KMS-11 (cell line): ENCODE measurements around the gene TBC1D21.

Source experiments
- H2AFZ ChIP-seq: fragments of 200-600 bp; sonication (generic); 2 replicates; pipeline ENCODE4 v1.6.1; 2016; ENCODE audit warnings: antibody characterized with exemption, mixed run types, low read depth
- H3K27ac ChIP-seq: fragments of 200-600 bp; sonication (generic); 2 replicates; pipeline ENCODE4 v1.6.1; 2016; ENCODE audit warnings: mild to moderate bottlenecking, mixed run types
- H3K27me3 ChIP-seq: fragments of 200-600 bp; sonication (generic); 2 replicates; pipeline ENCODE4 v1.6.1; 2017; ENCODE audit warnings: mild to moderate bottlenecking, low read depth, mixed run types, moderate library complexity; ENCODE audit not compliant: insufficient read depth
- H3K36me3 ChIP-seq: fragments of 200-600 bp; sonication (generic); 2 replicates; pipeline ENCODE4 v1.6.1; 2017; ENCODE audit warnings: mild to moderate bottlenecking, mixed run types; ENCODE audit not compliant: insufficient read depth
- H3K4me1 ChIP-seq: fragments of 200-600 bp; sonication (generic); 2 replicates; pipeline ENCODE4 v1.6.1; 2016; ENCODE audit warnings: mild to moderate bottlenecking, low read depth, mixed run types; ENCODE audit not compliant: poor library complexity, severe bottlenecking
- H3K4me2 ChIP-seq: fragments of 200-600 bp; sonication (generic); 2 replicates; pipeline ENCODE4 v1.7.0; 2016; ENCODE audit warnings: mild to moderate bottlenecking, mixed run types
- H3K4me3 ChIP-seq: fragments of 200-600 bp; sonication (generic); IDR thresholded peaks from 2 replicates; pipeline ENCODE4 v1.6.1; 2017; ENCODE audit warnings: low read depth, low read length, mixed read lengths; ENCODE audit not compliant: insufficient read depth
- H3K79me2 ChIP-seq: fragments of 200-600 bp; sonication (generic); 2 replicates; pipeline ENCODE4 v1.6.1; 2016; ENCODE audit warnings: low read depth, mixed run types; ENCODE audit not compliant: insufficient read depth
- H3K9ac ChIP-seq: fragments of 200-600 bp; sonication (generic); 2 replicates; pipeline ENCODE4 v1.6.1; 2016; ENCODE audit warnings: mild to moderate bottlenecking, mixed run types
- H4K20me1 ChIP-seq: fragments of 200-600 bp; sonication (generic); 2 replicates; pipeline ENCODE4 v1.6.1; 2016; ENCODE audit warnings: mild to moderate bottlenecking, mixed run types; ENCODE audit not compliant: insufficient read depth
- CTCF ChIP-seq: fragments of 200-600 bp; sonication (generic); conservative IDR thresholded peaks from 2 replicates; pipeline ENCODE4 v1.6.1; 2017; ENCODE audit warnings: low read depth, mild to moderate bottlenecking, antibody characterized with exemption, low read length, moderate library complexity, mixed read lengths

The TBC1D21 gene

GRCh38 chr15:73841756-73842725 is 31.3 kb upstream of the TBC1D21 start:
- no peak overlapping the region for H2AFZ ChIP-seq
- peaks cover 69% of the 10 kb centered on the region for H3K27me3 ChIP-seq
- H3K9ac ChIP-seq = no peak overlapping the region
- H3K27ac ChIP-seq = no peak overlapping the region
- no peak overlapping the region for H3K4me3 ChIP-seq
- H4K20me1 ChIP-seq = no peaks in the 10 kb centered on the region
- H3K4me2 ChIP-seq = no peak overlapping the region
- H3K79me2 ChIP-seq = no peaks in the 10 kb centered on the region
- H3K4me1 ChIP-seq = no peaks in the 10 kb centered on the region
- no peak for TF ChIP-seq CTCF
- H3K36me3 ChIP-seq = no peaks in the 10 kb centered on the region

- H3K4me1 ChIP-seq = no peaks in the 10 kb centered on the region
- no peak for TF ChIP-seq CTCF
- peaks cover 60% of the 10 kb centered on the region for H3K27me3 ChIP-seq
Measured at GRCh38 chr15:73843787-73844186, 29.6 kb upstream of the TBC1D21 start.

DNA sequence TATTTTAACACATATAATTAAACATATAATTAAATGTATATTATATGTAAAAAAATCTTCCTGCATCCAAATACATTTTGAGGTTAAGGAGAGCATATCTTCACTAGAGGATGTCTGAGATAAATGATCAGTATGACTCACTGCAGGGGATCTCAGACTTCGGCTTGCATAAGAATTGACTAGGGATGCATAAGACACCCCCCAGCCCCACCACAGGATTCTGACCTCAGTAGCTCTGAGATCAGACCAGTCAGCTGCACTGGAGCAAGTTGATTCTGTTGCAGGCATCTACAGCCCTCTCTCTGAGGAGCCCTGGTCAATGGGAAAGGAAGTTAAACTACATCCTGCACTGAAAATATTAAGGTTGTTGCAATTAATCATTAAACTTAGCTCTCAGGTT is 29.0 kb upstream of the TBC1D21 start:
- Histone ChIP-seq H3K27ac (no peak overlapping the region), H2AFZ (no peak overlapping the region)

More at GRCh38 chr15:73843787-73844186, 29.6 kb upstream of the TBC1D21 start:
- Histone ChIP-seq H2AFZ (no peak overlapping the region), H4K20me1 (no peaks in the 10 kb centered on the region), H3K4me3 (no peak overlapping the region), H3K79me2 (no peaks in the 10 kb centered on the region), H3K36me3 (no peaks in the 10 kb centered on the region), H3K9ac (no peak overlapping the region), H3K27ac (no peak overlapping the region), H3K4me2 (no peak overlapping the region)

GRCh38 chr15:73845507-73845906 is 27.9 kb upstream of the TBC1D21 start:
- H3K27ac ChIP-seq = no peak overlapping the region
- no peak overlapping the region for H3K4me3 ChIP-seq
- no peak overlapping the region for H2AFZ ChIP-seq
- no peak overlapping the region for H3K4me2 ChIP-seq
- H4K20me1 ChIP-seq = no peaks in the 10 kb centered on the region
- no peak for TF ChIP-seq CTCF
- no peaks in the 10 kb centered on the region for H3K4me1 ChIP-seq
- no peaks in the 10 kb centered on the region for H3K36me3 ChIP-seq
- peaks cover 50% of the 10 kb centered on the region for H3K27me3 ChIP-seq
- H3K9ac ChIP-seq = no peak overlapping the region
- H3K79me2 ChIP-seq = no peaks in the 10 kb centered on the region

More for the DNA sequence above, 29.0 kb upstream of the TBC1D21 start:
- no peak for TF ChIP-seq CTCF
- Histone ChIP-seq H4K20me1 (no peaks in the 10 kb centered on the region), H3K27me3 (peaks cover 60% of the 10 kb centered on the region), H3K9ac (no peak overlapping the region), H3K79me2 (no peaks in the 10 kb centered on the region), H3K4me2 (no peak overlapping the region), H3K36me3 (no peaks in the 10 kb centered on the region), H3K4me3 (no peak overlapping the region), H3K4me1 (no peaks in the 10 kb centered on the region)
